Measurements from ENCODE around the gene RBM20.

RBM20 gene

GRCh38 chr10:110779489-110779888, 135.4 kb downstream of the RBM20 start:
- H3K4me3 ChIP-seq (ENCODE audit: low read depth, low read length): no peak overlapping the region
- TF ChIP-seq, protein P1, sequence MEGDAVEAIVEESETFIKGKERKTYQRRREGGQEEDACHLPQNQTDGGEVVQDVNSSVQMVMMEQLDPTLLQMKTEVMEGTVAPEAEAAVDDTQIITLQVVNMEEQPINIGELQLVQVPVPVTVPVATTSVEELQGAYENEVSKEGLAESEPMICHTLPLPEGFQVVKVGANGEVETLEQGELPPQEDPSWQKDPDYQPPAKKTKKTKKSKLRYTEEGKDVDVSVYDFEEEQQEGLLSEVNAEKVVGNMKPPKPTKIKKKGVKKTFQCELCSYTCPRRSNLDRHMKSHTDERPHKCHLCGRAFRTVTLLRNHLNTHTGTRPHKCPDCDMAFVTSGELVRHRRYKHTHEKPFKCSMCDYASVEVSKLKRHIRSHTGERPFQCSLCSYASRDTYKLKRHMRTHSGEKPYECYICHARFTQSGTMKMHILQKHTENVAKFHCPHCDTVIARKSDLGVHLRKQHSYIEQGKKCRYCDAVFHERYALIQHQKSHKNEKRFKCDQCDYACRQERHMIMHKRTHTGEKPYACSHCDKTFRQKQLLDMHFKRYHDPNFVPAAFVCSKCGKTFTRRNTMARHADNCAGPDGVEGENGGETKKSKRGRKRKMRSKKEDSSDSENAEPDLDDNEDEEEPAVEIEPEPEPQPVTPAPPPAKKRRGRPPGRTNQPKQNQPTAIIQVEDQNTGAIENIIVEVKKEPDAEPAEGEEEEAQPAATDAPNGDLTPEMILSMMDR (IDR thresholded peaks at IDR 0.05; ENCODE audit: low read depth, low read length, missing control alignments): no peak
- no peak for DNase-seq (ENCODE audit: low read depth)

DNA sequence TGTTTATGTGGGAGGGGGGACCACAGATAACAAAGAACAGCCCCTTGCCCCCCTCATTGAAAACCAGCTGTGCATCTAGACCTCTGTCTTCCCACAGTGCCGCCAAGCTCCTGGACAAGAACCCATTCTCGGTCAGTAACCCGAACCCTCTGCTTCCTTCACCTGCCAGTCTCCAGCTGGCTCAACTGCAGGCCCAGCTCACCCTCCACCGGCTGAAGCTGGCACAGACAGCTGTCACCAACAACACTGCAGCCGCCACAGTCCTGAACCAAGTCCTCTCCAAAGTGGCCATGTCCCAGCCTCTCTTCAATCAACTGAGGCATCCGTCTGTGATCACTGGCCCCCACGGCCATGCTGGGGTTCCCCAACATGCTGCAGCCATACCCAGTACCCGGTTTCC, 136.6 kb downstream of the RBM20 start:
- no peak overlapping the region for H3K4me3 ChIP-seq (ENCODE audit: low read depth, low read length)
- no peak for DNase-seq (ENCODE audit: low read depth)
- TF ChIP-seq, protein P1 (IDR thresholded peaks at IDR 0.05; ENCODE audit: low read depth, low read length, missing control alignments): no peak

- H3K4me3 ChIP-seq (ENCODE audit: low read depth, low read length): no peak overlapping the region
- TF ChIP-seq, protein P1 (IDR thresholded peaks at IDR 0.05; ENCODE audit: low read depth, low read length, missing control alignments): no peak
- no peak for DNase-seq (ENCODE audit: low read depth)
Measured at GRCh38 chr10:110781139-110781538, 137.0 kb downstream of the RBM20 start.

- DNase-seq (ENCODE audit: low read depth): no peak
- TF ChIP-seq, protein P1 (IDR thresholded peaks at IDR 0.05; ENCODE audit: low read depth, low read length, missing control alignments): no peak
Measured at GRCh38 chr10:110782616-110783015, 138.5 kb downstream of the RBM20 start.

DNA sequence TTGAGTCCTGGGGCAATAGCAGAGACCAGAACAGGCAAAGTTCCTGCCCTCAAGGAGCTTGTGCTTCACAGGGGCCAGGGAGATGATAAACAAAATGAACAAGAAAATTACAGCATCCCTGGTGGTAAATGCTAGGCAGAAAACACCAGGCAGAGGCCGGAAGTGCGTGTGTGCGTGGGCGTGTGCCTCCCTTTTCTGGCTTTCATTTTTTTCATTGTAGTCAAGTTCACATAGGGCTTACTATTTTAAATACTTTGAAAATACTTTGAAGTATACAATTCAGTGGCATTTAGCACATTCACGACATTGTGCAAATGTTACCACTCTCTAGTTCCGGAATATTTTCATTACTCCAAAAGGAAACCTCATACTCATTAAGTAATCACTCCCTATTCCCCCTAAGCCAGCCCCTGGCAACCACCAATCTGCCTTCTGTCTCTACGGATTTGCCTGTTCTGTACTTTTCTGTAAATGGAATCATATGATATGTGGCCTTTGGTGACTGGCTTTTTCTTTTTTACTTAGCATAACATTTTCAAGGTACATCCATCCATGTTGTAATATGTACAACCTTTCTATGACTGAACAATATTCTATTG, 139.5 kb downstream of the RBM20 start:
- DNase-seq (ENCODE audit: low read depth): no peak
- TF ChIP-seq, protein P1 (IDR thresholded peaks at IDR 0.05; ENCODE audit: low read depth, low read length, missing control alignments): no peak
- H3K4me3 ChIP-seq (ENCODE audit: low read depth, low read length): no peak overlapping the region

More at GRCh38 chr10:110782616-110783015, 138.5 kb downstream of the RBM20 start:
- H3K4me3 ChIP-seq (ENCODE audit: low read depth, low read length): no peak overlapping the region

GRCh38 chr10:110784198-110784597, 140.1 kb downstream of the RBM20 start:
- H3K4me3 ChIP-seq (ENCODE audit: low read depth, low read length): no peak overlapping the region
- TF ChIP-seq, protein P1 (IDR thresholded peaks at IDR 0.05; ENCODE audit: low read depth, low read length, missing control alignments): no peak
- no peak for DNase-seq (ENCODE audit: low read depth)

DNA sequence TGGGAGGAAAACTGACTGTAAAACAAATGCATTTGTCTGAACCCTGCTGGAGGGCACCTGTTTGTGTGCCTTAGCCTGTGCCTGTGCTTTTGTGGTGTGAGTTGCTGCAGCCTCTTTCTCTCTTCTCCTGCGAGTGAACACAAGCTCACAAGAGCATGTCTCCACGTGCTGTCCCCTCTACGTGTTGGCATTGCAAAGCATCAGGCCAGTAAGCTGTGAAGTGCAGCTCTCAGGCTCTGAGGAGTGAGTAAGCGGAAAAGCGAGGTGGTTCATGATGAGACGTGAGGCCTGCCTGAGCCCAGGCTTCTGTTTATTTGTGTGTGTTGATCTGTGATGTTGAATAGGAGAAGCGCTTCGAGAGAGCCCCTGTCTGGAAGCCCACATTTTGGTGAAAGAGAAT, 142.0 kb downstream of the RBM20 start:
- H3K4me3 ChIP-seq (ENCODE audit: low read depth, low read length): no peak overlapping the region
- DNase-seq (ENCODE audit: low read depth): no peak
- TF ChIP-seq, protein P1 (IDR thresholded peaks at IDR 0.05; ENCODE audit: low read depth, low read length, missing control alignments): no peak

Data from GM12864 (cell line).